Fibroblast of the conjunctiva (primary cell): ENCODE measurements around the gene MLLT6.

Source experiments
- DNase-seq: peaks from one replicate; pipeline ENCODE4 v3.0.0-alpha.2; 2010; ENCODE audit warnings: low read depth

MLLT6 gene

DNA sequence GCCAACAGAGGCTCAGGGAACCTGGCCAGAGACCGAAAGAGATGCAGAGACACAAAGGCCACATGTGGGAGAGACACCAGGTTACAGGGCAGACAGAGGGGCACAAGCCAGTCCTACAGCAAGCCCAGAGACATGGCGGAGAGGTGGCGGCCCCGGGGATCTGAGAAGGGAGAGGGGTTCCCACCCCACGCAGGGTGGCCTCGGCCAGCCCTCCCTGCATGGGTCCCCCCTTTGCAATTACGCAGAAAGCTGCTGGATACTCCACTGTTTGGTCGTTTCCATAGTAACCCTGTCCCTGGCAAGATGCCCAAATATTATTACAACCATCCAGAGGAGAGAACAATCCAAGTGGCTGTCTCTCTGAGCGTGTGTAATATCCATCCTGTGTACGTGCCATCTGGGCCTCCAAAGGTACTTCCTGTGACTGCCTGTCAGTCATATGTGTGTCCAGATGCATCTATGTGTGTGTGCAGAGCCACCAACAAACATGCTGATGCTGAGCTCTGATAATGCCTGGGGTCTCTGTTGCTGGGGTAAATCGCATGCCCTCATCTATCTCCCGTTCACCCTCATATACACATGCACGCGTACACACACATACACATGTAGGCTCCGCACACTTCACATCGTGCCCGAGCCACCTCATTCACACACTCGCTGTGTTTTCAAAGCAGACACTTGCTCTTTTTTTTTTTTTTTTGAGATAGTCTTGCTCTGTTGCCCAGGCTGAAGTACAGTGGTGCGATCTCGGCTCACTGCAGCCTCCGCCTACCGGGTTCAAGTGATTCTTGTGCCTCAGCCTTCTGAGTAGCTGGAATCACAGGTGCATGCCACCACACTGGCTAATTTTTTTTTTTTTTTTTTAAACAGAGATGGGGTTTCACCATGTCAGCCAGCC, 37.6 kb downstream of the MLLT6 start:
- peak; percentile 91 for DNase-seq

DNA sequence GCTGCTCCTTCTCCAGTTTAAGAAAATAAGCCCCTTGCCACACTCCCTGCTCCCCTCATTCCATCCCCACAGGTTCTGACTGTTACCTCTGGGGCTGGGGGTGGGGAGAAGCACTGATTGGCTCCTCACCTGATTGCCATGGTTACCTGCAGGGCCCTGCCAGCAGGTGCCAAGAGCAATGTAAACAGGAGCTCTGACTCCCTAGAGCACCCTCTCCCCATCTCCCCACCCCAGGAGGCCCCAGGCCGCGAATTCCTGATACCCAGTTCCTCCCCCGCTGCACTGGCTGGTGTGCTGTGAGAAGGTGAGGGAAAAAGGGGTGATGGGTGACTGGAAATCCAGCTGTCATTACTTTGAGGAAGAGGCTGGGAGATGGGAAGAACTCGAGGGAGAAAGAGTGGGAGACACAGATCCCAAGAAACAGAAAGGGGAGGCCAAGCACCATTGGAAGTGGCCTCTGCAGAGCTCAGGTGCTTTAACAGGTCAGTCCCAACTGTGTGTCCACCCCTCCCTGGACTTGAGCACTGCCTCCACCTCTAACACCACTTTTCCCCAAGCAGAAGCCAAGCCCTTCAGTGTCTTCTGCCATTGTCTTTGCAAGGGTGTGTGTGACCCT, 38.6 kb downstream of the MLLT6 start:
- DNase-seq, result no peak

DNA sequence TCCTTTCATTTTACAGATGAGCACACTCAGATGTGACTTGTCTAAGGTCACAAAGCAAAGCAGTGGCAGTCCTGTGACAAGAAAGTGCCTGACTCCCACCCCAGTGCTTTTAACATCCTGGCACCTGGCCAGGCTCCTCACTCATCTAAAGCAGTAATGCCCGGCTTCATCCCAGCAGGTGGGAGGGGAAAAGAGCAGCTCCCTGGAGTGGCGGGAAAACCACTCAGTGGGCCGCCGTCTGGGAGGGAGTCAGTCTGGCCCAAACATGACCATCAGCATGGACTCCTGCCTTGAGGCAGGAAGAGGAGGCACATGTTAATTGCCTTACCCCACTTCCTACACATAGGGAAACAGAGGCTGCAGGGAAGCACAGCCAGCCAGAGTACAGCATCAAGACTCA, 40.5 kb downstream of the MLLT6 start:
- no peak for DNase-seq

DNA sequence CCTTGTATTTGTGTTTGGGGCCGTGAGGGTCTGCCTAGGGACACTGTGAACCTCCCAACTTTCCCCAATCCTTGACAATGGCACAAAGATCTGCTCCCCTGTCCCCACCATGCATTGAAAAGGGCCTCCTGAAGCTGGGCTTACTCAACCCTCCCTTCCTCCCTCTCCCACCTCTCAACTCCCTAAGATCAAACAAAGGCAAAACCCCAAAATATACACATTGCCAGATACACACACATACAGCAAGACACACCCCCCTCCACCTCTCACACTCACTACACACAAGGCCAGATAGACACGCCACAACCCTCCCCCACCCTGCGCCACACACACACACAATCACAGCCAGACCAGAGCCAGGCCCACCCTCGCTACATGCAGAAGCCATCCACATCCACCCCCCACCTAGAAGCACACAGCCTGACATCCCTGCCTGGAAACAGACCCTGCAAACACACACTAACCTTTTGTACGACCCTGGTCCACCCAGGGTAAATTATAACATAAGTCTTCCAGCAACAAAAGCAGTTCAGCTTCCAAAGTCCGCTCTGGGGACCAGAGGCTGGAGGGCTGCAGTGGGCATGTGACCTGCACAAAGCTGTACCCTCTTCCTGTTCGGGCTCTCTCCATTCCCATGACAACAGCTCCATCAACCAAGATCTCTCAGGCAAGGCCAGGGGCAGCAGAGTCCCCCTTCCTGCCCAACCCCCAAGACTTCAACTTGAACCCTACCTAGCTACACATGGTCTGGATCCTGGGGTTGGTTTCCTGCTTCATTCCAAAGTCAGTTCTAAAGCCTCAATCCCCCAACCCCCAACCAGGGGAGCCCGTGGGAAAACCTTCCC, 41.2 kb downstream of the MLLT6 start:
- DNase-seq, result no peak

DNA sequence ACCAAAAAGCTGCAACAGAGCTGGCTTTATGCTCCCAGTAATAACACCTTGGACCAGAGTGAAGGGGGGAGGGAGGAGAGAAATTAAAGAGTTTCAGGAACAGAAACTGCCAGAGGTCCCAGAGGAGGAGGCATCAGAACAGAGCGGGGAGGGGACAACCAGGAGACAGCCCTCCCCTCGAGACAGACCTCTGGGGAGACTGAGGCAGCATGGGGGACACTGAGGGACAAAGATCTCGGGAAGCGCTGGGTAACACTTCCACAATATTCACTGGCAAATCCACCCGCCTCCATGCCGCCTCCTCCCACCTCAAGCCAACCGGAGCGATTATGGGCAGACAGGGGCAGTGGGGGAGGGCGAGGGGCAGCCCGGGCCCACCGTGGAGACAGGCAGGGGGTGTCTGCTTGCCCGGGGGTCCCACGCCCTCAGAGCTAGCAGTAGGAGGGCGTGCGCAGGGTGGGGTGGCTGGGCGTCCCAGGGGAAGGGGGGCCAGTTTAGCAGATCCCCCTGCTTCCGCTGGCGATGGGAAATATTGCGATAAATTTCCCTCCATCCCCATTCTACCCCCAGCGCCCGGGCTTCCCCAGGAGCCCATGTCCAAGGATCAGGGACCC, 41.9 kb downstream of the MLLT6 start:
- DNase-seq, result no peak

DNA sequence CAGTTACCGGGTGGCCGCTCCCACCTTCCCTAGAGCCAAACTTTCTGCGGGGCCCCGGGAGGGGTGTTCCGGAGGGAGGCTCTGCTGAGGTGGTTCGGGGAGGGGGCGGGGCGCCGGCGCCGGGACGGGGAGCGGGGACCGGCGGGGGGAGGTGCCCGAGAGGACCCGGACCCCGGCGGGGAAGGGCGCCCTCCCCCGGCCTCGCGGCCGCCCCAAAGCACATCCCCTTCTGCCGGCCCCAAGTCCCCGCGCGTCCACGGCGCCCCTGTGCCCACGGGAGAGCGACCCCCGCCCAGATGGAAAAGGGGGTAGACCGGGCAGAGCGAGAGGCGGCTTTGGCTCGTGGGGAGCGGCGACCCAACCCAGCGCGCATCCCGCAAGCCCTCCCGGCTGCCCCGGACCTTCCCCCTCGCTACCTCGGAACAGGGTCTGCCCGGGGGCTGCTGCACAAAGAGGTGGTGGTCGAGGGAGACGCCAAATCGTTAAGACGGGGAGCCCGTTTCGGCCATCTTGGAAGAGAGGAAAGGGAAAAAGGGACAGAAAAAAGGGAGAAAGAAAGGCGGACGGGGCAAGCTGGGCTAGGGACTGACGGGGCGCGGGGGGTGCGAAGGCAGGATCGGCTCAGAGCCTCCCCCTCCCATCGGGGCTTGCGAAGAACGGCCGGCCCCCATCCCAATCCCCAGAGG, 42.5 kb downstream of the MLLT6 start:
- no peak for DNase-seq

DNA sequence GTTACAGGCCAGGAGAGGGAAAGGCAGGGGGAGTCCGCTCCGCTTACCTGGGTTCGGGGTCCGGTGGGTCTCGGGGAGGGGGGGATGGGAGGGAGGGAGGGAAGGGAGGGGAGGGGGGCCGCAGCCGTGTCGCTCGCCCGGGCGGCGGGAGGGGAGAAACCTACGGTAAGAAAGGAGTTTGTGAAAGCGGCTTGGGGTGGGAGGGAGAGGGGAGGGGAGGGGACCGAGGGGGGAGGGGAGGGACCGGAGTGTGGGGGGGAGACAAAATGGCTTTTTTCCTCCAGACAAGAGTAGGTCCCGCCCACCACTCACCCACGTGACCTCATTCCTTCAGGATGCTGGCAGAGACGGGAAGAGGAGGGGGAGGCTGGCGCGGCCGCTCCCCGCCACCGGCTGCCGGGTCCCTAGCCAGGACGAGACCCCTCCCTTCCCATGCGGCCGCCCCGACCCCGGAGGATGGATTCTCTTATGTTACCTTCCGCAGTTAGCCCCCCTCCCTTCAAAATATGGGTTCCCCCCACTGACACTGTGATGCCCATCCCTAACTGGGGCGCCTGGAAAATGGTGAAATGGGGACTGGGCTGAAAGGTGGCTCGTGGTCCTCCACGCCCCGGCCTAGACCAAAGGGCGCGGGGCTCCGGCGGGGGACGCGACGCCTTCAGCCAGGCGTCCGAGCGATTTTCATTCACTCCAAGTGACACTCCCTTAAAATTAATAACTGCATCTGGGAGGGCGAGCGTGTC, 43.2 kb downstream of the MLLT6 start, which contains the start of gene PCGF2:
TSS of gene PCGF2 (minus strand) at position 188 of the 743 bp plus-strand sequence. CDS start 7,934 bp downstream, outside the sequence.
- peak; percentile 83 for DNase-seq

DNA sequence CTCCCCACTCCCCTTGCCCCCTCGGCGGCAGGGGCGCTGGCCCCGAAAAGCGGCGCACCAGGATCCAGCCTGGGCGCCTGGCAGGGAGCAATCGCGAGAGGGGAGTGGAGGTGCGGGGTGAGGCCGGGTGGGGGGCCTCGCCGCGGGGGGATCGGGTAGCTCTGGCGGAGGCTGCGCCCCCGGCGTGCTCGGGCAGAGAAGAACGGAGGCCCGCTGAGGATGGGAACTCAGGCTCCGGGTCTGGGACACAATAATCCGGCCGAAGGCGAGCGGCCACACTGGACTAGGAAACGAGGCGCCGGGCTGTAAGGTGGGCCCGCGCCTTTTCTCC, 43.8 kb downstream of the MLLT6 start:
- no peak for DNase-seq

DNA sequence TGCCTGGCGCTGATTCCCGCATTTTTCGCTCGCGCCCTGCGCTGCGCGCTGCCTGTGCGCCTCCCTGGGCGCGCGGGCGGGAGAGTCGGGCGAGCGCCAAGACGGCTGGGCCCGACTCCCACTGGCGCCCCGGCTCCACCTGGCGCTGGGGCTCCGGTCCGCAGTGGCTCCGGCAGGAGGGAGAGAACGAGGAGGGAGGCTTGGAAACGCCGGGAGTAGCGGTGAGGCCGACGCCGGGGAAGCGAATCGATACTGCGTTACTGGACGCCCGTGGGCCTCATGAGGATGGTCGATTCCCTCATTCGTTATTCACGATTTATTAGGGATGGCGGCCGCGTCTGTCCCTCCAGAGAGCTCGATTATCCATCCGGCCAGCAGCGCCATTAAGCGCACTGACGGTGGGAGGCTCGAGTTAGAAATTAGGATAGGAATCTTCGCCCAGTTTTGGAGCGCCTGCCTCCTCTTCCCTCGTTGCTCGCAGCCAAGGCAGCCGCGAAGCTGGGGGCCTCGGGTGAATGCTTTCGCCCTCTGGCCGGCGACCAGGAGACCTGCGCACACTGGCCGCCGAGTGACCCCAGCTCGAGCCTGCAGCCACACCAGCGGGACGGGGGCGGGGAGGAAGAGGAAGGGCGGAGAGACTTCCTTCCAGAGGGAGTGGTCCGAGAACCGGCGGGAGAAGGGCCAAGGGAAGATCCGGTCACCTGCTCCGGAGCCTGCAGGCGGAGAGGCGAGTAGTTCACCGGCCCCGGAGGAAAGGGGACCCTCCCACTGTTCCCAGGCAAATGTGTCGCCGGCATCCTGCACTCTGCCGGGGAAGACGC, 44.4 kb downstream of the MLLT6 start:
- peak; percentile 46 for DNase-seq

DNA sequence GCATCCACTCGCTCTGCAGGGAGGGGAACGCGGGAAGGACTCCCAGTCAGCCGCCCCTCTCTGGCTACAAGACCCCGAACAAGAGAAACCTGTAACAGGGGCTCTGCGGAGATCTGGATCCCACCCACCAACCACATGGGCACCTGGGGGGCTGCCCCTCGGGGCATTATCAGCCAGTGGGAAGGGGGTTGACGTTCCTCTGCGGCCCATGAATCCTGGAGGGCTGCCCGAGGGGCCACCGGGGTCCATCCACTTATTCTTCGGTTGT, 44.9 kb downstream of the MLLT6 start:
- DNase-seq, result no peak

DNA sequence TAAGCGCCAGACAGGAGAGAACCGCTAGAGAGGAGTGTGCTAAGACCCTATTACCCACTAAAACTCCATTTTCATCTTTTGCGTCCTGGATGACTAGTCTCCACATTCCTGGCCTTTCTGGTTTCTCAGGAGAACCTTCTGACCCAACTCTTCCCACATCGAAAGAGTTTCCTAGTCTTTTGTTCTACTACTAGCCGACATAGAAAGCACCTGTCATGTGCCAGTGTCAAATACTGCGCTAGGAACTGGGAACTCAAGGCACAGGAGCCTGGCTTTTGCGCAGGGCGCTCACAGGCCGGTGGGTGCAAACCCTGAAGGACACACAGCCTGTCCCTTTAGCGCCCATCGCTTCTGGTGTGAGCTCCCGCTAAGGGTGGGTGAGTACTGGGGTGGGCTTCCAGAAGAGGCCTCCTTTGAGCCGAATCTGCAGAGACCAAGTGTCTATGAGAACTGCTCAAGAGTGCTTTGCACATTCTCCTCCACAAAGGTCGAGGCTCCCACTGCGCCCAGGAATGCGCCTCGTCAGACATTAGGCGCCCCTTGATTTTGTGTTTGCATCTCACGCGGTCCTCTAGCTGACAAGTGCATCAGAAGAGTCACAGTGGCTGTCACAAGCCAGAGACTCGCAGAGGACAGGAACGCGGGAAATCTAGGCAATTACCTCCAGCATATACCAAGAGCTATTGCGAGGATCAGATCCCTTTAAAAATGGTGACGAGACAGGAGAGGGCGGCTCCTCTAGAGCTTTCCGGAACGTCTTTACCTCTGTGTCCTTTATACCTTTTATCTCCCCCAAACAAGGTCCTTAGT, 45.4 kb downstream of the MLLT6 start:
- DNase-seq, result no peak

DNA sequence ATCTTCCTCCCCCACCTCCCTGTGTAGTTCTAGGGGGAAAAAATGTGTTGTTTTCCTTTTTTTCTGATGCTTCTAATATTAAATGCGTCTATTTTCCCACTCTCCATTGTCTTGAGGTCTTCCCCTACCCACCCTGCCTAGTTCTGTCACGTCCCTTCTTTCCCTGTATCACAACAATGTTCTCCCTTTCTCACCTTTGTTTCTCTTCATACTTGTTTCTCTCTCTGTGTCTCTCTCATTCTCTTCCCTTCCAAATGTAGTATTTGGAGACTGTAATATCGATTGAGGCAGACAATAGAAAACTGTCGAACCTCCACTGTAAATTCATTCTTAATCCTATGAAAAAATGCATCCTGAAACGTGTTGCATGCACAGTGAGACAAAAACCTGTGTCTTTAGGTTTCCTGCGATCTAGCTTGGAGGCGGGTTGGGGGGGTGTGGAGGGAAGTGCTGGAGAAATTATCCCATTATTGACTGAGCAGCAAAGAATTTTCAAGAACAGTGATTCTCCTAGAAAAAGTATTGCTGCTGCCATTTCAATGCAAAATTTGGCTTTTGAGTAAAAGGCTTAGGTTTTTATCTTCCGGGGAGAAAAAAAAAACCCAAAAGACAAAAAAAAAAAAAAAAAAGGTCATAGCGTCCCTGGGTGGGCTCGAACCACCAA, 46.2 kb downstream of the MLLT6 start:
- DNase-seq, result no peak

DNA sequence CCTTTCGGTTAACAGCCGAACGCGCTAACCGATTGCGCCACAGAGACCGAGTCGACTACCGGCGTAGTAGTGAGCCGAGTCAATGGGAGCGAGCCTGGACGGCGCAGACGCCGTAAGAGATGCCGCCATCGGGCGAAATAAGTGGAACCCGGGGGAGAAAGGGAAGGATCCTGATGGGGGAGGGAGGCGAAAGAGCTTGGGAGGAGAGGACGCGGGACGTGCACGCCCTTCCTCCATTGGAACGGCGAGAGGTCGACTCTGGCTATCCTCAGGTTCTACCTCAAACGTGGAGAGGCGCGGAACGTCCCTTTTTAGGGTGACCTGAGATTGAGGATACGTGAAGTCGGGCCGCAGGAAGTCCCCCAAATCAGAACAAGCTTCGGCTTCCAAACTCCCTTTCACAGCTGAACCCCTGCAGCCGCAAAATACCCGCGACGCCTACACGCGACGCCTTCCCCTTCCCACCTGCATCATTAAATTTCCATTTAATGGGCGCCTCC, 46.8 kb downstream of the MLLT6 start:
- peak; percentile 79 for DNase-seq

DNA sequence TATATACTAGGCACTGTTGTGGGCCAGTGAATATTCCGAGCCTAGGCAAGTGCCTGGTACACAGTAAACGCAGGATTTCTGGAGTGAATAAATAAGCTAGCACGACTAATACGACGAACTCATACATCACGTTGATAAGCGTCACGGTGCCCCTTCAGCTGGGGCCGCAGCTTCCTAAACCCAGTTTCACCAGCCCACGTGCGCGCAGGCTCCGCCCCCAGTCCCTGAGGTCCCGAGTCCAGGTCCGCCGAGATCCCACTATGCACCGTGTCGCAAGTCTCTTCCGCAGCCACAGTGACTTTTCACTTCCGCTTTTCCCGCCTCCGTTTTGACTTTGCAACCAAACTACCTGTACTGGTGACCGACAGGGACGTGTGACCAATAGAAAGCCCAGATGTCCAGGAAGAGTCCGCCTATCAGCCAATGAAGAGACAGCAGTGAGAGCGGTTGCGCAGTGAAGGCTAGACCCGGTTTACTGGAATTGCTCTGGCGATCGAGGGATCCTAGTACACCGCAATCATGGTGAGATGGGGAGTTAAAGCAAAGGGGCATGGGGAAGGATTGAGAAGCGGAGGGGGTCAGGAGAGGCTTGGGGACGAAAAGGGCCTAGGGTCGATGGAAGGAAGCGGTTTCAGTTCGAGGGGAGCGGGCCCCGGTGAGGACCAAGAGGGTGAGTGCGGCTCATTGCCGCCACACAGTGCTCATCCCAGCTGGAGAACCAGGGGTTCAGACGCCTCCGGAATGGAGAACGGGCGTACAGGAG, 47.4 kb downstream of the MLLT6 start, which contains the start of gene PSMB3:
TSS of gene PSMB3 (plus strand) at position 434 of the 763 bp plus-strand sequence. CDS start at position 520, 86 bp downstream.
- DNase-seq, result peak; percentile 99

DNA sequence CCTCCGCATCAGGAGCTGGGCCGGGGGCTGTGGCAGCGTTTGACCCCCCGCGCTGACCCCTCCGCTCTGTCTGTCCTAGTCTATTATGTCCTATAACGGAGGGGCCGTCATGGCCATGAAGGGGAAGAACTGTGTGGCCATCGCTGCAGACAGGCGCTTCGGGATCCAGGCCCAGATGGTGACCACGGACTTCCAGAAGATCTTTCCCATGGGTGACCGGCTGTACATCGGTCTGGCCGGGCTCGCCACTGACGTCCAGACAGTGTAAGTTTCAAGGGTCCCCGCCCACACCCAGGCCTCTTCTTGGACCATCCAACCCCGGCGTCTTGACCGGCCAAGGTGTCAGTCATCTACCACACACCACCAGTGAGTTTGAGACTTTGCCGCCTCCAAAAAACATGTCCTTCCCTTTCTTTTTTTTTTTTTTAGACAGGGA, 48.0 kb downstream of the MLLT6 start:
- no peak for DNase-seq

DNA sequence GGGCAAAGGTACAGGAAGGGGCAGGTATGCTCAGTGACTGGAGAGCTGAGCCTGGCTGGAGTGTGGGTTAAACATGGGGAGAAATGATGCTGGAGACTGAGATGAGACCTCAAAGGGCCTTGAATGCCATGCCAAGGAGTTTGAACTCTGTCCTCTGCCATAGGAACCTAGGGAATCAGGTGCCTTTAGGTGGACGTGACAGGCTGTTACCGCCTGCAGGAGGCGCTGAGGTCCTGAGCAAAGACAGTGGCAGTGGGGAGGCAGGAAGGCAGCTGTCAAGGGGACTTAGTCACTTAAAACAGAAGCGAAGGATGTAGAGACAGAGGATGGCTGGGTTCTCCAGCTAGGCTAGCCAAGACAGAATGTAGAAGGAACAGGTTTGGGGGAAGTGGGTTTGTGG, 56.5 kb downstream of the MLLT6 start:
- no peak for DNase-seq

DNA sequence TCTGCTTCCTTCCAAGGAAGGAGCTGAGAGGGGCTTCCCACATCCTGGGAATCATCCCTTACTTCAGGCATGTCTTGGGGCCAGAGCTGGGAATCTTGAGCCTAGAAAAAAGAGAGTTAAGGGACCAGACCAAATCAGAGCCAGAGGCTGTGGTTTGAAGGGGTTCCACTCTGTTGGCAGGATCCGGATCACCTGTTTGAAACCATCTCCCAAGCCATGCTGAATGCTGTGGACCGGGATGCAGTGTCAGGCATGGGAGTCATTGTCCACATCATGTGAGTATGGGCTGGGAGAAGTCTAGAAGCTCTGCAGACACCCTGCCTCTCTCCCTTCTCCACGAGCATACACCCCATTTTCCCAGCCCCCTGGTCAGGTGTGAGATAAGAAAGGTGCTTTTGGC, 57.2 kb downstream of the MLLT6 start:
- DNase-seq, result no peak

DNA sequence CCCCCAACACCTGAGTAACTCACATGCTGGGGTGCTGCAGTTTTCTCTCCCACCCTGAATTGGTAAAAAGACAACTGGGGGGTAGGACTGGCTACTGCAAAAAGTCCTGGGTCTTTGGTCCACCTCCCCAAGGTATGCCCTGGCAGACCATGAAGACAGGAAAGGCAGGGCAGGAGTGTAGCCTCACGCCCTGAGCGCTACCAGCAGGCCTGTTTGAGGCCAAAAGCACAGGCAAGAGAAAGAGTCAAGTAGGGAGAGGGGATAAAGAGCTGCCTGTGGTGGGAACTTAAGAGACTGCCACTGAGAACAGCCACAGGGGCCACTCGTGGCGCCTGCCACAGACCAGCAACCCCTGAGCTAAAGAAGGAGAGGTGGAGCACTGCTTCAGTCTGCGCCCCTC, 61.3 kb downstream of the MLLT6 start:
- no peak for DNase-seq
